NCI-H2107 treated with DMSO at 0.1 percent for 48 hours (cell line): Measurements from ENCODE around the gene SNPH.

ENCODE experiments used
- DNase-seq: peaks from one replicate; lab custom pipeline; 2025; ENCODE audit not compliant: unreplicated experiment; lab: John Stamatoyannopoulos, UW

SNPH gene

DNA sequence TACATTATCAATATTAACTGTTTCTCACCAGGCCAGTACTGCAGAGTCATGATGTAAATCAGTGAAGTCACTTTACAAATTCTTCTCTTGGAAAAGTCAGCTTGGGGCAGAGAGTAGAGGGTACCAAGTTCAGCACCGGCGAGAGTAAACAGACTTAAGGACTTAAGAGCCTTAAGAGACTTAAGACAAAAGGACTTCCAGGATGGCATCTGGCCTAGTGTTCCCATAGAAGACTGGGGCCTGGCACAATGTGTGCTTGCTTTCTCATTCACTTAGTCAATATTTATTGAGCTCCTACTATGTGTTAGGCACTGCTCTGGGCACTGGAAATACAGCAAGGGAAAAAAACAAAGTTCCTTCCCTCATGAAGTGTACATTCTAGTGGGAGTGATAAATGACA, 1.4 kb upstream of the SNPH start:
- DNase-seq, result no peak

- no peak for DNase-seq
These were observed 723 bp upstream of the SNPH start for GRCh38 chr20:1265226-1265915.

DNA sequence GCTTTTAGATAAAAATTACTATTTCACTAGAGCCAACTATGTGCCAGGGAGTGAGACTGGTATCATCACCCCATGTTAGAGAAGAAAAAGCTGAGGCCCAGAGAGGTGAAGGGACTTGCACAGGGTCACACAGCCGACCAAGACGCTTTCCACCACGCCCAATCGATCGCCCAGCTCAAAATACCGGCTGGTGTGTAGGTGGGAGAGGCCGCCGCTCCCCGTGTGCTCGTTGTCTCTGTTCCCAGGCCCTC, 253 bp upstream of the SNPH start:
- DNase-seq, result no peak

DNA sequence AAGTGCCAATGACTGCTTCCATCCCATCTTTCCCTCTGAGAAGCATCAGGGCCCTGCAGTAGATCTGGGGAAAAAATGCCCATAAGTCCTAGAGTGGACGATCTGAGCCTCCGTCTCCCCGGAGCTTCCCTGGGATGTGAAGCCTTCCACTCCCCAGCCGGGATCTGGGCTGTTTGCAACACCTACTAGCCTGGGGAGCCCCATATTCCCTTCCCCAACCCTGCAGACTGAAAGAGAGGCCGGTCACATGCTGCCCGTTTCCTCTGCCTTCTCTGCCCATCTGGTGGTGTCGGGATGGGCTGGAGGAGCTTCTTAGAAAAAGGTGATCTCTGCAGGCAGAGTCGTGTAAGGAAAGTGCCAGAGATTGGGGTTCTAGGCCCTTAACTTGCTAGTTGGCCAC, 1.1 kb downstream of the SNPH start:
- no peak for DNase-seq

DNA sequence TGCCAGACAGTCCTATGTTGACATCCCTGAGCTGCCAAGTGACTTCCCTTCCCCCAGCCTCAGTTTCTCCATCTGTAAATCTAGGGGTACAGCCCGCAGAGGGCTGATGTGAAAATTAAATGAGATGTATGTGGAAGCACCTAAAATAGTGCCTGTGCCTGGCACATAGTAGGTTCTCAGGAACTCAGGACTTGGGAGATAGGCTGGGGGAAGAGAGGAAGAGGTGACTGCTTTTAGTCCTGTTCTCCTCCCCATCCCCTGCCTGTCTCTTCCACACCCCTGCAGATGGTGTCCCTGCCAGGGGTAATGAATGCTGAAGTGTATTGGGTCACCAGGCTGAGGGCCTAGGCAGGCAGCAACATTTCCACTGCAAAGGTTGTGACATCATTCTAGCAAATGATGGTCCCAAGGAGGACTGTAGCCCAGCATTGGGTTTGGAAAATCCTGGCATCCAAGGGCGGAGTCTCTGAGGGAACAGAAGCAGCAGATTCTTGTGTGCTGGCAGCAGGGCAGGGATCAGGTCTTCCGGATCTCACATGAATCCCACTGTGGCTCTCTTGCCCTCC, 1.8 kb downstream of the SNPH start:
- DNase-seq, result no peak

- DNase-seq, result no peak
These were observed 3.1 kb downstream of the SNPH start for GRCh38 chr20:1269235-1269634.

GRCh38 chr20:1269850-1270249, 3.8 kb downstream of the SNPH start:
- DNase-seq, result no peak

DNA sequence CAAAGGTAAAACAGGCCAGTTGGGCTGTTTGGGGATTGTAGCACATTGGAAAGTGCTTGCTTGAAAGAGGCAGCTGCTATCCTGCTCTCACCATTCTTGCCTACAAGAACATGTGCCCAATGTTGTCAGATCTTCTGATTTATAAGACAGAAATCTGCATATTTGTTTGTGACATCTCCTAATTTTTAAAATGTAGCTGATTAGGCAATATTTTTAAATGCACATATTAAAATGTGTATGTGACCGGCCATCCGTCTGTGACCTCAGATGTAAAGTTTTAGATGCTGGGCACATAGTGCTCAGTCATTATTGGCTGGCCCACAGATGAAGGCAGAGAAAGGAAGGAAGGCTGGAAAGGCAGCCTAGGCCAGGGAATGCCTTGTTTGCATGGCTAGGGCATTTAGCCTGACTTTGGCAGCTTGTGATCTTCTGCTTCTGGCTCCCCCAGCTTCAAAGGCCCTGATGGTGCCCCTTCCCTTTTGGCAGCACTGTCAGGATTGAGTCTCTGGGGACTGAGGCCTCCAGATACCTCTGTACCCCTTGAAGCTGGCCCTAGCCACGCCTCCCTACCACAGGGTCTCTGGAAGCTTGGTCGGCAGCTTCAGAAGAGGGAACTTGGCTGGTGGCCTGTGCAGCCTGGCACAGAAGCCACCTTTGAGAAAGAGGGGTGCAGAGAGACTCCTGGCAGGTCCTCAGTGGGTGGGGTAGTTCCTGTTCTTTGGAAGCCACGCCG, 6.4 kb downstream of the SNPH start:
- DNase-seq, result no peak

- DNase-seq, result no peak
These were observed 7.3 kb downstream of the SNPH start for GRCh38 chr20:1273366-1273765.

- DNase-seq, result peak; percentile 61
These were observed 8.6 kb downstream of the SNPH start for GRCh38 chr20:1274485-1275311.

DNA sequence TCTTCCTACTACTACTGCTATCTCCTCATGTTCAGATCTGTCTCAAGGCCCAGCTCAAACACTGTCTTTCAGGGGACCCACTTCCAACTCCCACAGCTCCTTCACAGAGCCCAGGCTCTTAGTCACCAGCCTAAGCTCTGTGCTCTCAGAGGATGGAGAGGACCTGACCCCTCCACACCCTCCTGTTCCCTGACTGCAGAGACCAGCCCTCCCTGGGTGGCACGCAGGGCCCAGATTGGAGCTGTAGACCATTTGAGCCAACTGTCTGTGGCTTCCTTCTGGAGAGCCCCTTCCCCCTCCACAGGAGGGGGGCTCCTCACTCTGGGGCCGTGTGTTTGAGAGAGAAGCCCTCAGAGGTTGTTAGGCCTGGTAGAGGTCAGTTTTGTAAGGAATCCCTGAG, 9.8 kb downstream of the SNPH start:
- no peak for DNase-seq

DNA sequence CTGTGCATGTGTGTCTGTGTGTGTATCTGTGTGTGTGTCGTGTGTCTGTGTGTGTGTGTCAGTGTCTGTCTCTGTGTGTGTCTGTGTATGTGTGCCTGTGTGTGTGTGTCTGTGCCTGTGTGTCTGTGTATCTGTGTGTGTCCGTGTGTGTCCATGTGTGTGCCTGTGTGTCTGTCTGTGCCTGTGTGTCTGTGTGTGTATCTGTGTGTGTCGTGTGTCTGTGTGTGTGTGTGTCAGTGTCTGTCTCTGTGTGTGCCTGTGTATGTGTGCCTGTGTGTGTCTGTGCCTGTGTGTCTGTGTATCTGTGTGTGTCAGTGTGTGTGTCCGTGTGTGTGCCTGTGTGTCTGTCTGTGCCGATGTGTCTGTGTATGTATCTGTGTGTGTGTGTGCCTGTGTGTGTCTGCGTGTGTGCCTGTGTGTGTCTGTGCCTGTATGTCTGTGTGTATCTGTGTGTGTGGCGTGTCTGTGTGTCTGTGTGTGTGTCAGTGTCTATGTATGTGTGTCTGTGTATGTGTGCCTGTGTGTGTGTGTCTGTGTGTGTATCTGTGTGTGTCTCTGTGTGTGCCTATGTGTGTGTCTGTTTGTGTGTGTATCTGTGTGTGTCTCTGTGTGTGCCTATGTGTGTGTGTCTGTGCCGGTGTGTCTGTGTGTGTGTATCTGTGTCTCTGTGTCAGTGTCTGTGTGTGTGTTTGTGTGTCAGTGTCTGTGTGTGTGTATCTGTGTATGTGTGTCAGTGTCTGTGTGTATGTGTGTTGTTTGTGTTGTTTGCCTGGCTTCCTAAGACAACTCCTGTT, 11.6 kb downstream of the SNPH start:
- no peak for DNase-seq

DNA sequence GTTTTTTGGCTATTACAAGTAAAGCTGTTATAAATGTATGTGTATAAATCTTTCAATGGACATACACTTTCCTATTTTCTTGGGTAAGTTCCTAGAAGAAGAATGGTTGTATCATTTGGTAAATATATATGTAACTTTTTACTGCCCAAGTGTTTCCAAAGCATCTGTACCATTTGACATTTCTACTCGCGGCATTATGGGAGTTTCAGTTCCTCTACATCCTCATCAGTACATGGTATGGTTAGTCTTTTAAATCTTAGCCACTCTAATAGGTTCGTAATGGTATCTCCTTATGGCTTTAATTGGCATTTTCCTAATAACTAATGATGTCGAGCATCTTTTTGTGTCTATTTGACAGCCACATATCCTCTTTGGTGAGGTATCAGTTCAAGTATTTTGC, 12.9 kb downstream of the SNPH start:
- DNase-seq, result no peak

DNA sequence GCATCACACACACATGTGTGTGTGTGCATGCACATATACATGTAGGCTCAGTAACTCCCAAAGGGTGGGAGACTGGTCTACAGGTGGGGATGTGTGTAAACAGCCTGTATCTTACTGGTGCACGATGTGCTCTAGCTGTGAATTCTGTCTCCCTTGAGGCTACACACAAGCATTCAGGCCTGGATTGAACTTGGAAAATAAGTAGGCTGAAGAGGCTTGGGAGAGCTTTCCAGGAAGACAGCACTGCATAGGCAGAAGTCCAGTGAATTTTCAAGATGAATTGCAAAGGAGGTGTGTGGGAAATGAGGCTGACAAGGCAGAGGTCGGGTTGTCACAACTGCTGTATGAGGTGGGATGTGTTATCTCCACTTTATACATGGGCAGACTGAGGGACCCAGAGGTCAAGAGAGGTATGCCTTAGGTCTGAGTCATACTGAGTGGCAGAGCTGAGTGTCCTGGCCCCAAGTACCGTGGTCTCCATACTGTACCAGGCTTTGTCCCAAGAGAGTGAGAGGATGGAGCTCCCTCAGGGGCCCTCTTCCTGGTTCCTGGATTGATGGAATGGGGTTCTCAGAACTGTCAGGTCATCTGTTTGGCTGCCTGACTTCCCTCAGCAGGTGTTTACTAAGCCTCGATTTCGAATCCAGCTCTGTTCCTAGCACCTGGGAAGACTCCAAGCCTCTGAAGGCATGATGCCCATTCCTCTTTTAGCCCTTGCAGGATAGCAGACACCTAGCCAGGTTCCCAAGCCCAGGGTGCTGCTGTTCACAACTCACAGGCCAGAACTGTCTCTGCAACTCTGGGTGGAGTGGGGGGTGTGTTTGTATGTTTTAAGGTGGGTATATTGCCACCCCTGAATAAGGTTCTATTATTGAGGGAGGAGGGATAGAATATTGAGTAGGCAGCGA, 14.4 kb downstream of the SNPH start:
- no peak for DNase-seq

DNA sequence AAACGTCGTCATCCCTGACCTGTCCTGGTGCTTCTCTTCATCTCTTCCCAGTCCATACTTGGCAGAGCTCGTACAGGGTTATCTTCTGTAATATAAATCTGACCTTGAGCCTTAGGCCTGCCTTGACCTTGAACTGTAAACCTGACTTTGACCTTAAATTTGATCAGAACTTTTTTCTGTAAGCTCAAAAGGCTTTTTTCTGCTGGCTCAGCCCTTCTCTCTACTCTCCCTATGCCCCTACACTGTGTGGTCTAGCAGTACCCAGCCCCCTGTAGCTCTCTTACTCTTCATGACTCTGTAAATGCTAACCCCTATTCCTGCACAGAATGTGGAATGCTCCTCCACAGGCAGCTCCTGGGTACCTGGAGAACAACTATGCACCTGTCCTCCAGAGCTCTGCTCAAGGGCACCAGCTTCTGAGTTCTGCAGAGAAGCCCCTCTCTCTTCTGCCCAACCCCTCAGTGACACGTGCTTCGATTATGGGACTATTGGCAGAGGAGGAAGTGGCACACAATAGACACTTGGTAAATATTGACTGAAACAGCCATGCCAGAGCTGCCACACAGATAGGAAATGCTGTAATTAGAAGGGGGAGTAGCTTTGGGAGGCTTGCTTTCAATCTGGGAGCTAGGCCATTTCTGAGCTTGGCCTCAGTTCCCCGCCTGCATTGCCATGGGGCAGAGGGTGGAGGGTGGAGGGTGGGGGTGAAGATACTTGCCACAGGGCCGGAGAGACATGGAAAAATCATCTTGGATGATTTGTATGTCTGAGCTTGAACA, 15.4 kb downstream of the SNPH start:
- DNase-seq, result no peak

GRCh38 chr20:1282966-1283365, 16.9 kb downstream of the SNPH start:
- no peak for DNase-seq

DNA sequence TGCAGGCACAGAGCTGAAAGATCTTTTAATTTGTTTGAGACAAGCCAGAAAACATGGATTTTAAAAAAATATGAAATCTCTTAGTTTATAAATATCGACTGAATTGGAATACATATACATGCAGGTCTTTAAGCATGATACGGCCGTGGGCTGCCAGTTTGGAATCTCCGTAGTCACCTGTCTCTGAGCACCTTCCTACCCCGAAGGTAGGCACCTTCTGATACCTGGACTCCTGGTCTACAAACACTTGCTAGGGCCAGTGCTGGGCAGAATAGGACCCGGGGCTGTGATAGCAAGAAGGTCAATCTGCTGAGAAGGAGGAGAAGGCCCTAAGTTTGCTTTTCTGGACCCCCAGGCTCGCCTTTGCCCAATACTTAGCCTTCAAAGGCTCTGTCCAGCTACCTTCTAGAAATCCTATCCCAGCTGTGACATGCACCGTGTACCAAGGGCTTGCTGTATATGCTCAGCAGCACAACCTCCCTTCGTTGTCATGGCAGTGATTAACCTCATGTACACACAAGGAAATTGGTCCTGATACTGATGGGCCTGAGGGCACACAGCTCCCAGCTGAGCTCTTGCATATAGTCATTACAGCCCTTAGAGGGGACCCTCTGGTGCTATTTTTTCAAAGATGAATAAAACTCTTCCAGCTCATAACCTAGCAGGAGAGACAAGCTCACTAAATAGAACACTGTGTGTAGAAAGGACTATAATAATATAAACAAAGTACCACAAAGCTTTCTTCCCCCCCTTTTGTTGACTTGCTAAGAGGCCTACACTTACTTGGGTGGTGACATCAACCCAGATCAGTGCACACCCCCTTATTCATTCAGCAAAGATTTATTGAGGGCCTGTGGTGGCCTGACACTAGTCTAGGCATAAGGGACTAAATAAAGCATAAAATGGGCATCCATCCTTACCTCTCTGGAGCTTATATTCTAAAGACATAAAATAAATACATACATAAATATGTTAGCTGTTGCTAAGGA, 17.7 kb downstream of the SNPH start:
- no peak for DNase-seq
